AG09309 (cell line): ENCODE data around the gene GPN3.
"Not testable (repeated sequence)": the region's sequence is repeated elsewhere in the genome, so short reads cannot be mapped to it uniquely, and the experiment has no call there.

ENCODE experiments used
- DNase-seq: peaks from one replicate; pipeline ENCODE4 v3.0.0-alpha.2; 2010; ENCODE audit warnings: low read depth
- H3K4me3 ChIP-seq: 2 replicates; pipeline ENCODE4 v1.5.1; 2011; ENCODE audit warnings: mild to moderate bottlenecking, low read depth, low read length, moderate library complexity; ENCODE audit not compliant: control insufficient read depth
- CTCF ChIP-seq: IDR thresholded peaks from 2 replicates; pipeline ENCODE4 v1.5.1; 2011; ENCODE audit warnings: mild to moderate bottlenecking, low read depth, low read length, inconsistent platforms; ENCODE audit not compliant: insufficient read depth, control insufficient read depth; ENCODE audit errors: missing control alignments

Gene GPN3

GRCh38 chr12:110421701-110422100 lies 46.4 kb downstream of the GPN3 start:
- H3K4me3 ChIP-seq, result no peak overlapping the region
- DNase-seq, result no peak
- TF ChIP-seq CTCF, result no peak

- no peak overlapping the region for H3K4me3 ChIP-seq
- TF ChIP-seq CTCF, result no peak
- DNase-seq, result no peak
These were observed 46.8 kb downstream of the GPN3 start for GRCh38 chr12:110421159-110421661.

- H3K4me3 ChIP-seq, DNase-seq: not testable (repeated sequence)
These were observed 47.4 kb downstream of the GPN3 start for GRCh38 chr12:110420644-110421043.

DNA sequence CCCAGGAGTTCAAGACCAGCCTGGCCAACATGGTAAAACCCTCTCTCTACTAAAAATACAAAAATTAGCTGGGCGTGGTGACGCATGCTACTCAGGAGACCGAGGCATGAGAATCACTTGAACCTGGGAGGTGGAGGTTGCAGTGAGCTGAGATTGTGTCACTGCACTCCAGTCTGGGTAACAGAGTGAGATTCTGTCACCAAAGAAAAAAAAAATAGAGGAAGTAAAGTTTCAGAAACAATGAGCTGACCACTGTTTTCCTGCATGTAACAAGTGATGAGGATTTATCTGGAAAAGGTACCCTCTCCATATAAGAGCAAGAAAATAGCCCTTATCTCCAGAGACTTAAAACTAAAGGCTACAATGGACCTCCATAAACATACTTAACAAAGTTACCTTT lies 50.9 kb downstream of the GPN3 start:
- not testable (repeated sequence) for DNase-seq, H3K4me3 ChIP-seq

GRCh38 chr12:110410086-110410485 lies 58.0 kb downstream of the GPN3 start:
- H3K4me3 ChIP-seq, DNase-seq: not testable (repeated sequence)

GRCh38 chr12:110405126-110405662 lies 62.9 kb downstream of the GPN3 start:
- not testable (repeated sequence) for DNase-seq, H3K4me3 ChIP-seq

DNA sequence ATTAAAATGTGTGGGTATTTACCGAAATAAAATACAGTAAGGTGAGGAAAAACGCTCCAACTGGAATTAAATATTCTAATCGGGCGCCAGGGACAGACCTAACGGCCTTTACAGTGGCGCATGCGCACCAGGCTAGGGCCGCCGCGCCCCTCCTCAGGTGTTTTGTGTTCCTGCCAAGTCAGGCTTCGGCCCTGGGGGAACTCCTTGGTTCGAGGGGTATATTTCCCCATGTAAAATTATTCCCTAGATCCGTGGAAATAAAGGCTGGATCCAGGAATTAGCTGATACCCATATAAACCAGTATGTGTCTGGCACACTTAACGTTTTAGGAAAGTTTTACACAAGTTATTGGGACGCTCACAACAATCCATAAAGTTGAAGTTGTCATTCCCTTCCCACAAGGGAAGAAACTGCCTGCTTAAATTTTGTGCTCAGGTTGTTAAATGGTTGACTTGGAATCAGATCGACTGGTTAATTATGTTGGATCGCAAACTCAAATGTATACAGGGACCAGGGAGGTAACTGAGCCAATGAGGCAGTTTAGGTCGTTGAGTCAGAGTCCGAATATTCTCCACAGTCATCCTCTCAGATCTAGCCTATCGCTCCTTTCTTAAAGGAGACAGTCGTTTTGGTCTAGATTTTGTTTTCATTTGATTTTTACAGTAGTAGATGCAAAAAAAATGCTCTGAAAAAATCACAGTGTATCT lies 63.9 kb downstream of the GPN3 start:
- no peak for TF ChIP-seq CTCF
- peak overlapping the region; percentile 73 for H3K4me3 ChIP-seq
- no peak for DNase-seq

DNA sequence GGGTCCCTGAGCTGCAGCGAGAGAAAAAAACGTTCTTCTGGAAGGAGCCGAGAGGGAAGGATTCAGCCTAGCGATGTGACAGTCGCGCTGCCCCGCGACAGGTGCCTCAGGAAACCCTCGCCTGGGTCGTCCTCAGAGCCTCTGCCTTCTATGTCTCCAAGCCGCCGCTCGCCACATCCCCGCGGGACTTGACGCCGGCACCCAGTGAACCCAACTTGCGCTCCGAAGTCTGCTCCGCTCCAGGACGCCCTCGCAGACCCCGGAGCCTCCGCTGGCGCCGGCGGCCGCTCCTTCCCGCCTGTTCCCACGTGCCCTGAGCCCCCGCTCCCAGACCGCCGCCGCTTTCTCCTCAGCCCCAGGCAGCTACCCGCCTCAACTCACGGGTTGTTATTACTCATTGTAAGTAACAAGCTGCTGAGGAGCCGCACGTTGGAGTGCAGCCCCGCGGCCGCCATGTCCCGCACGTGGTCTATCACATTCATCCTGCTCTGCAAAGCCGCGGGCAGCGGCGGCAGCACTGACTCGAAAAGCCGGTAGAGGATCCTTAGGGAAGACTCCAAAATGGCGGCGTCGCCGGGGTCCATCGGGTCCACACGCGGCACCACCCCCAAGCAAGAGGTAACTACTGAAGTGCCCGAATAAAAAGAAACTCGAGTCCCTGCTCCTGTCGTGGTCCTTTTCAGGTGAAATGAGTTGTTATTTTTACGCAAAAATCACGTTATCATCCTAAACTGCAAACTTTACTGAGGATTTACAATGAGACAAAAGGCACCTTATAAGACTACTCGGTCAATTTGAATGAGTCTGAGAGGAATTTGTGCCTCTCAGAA lies 64.7 kb downstream of the GPN3 start, which contains the start of gene ANAPC7:
ANAPC7 (minus strand) TSS at position 563 of the 830 bp plus-strand sequence; CDS start at position 482, 81 bp downstream.
- H3K4me3 ChIP-seq, result peak within 1 kb of the TSS; percentile 73
- no peak for TF ChIP-seq CTCF

More for the DNA sequence above, 64.7 kb downstream of the GPN3 start, which contains the start of gene ANAPC7:
- peak; percentile 68 for DNase-seq
